Uterus (tissue), 2 donors: ENCODE measurements around the gene BAIAP2.

Source experiments
- CTCF ChIP-seq, 4 experiments: fragments of 200-600 bp in 2 of 4; fragments of 450-650 bp in 2 of 4; sonication (generic) in 2 of 4; IDR thresholded peaks; one replicate each; pipeline ENCODE4 v1.5.1; 2016 to 2019; ENCODE audit warnings: antibody characterized with exemption in 4 of 4, mild to moderate bottlenecking in 2 of 4, moderate library complexity in 1 of 4
- POLR2A ChIP-seq, 2 donors: fragments of 450-650 bp; IDR thresholded peaks; one replicate each; pipeline ENCODE4 v1.6.1; 2016; ENCODE audit warnings: antibody characterized with exemption in 2 of 2, mild to moderate bottlenecking in 1 of 2, moderate library complexity in 1 of 2

- TF ChIP-seq CTCF (IDR thresholded peaks at IDR 0.05) (no peak), POLR2A (IDR thresholded peaks at IDR 0.05) (no peak)
Observed at GRCh38 chr17:81020443-81020766, 14.5 kb upstream of the BAIAP2 start.
